Loucy (cell line): ENCODE measurements around the gene ZRANB2.

Source experiments
- H2AFZ ChIP-seq: fragments of 200-600 bp; sonication (generic); 2 replicates; pipeline ENCODE4 v1.6.0; 2016; ENCODE audit warnings: antibody characterized with exemption, mild to moderate bottlenecking, low read length, moderate library complexity
- H3F3A ChIP-seq: fragments of 200-600 bp; 2 replicates; pipeline ENCODE4 v1.6.0; 2016; ENCODE audit warnings: antibody characterized with exemption, low read depth, mild to moderate bottlenecking
- H3K27me3 ChIP-seq: fragments of 200-600 bp; sonication (generic); 2 replicates; pipeline ENCODE4 v1.6.1; 2014; ENCODE audit warnings: low read length, mild to moderate bottlenecking; ENCODE audit not compliant: insufficient read depth, poor library complexity, severe bottlenecking
- H3K36me3 ChIP-seq: fragments of 200-600 bp; sonication (generic); 2 replicates; pipeline ENCODE4 v1.6.1; 2016; ENCODE audit warnings: low read length; ENCODE audit not compliant: insufficient read depth
- H3K4me1 ChIP-seq: fragments of 200-600 bp; sonication (generic); 2 replicates; pipeline ENCODE4 v1.5.1; 2014; ENCODE audit warnings: low read length, mild to moderate bottlenecking; ENCODE audit not compliant: insufficient read depth, poor library complexity, severe bottlenecking
- H3K4me2 ChIP-seq: fragments of 200-600 bp; sonication (generic); 2 replicates; pipeline ENCODE4 v1.6.0; 2014; ENCODE audit warnings: antibody characterized with exemption, low read length, low read depth, mild to moderate bottlenecking; ENCODE audit not compliant: poor library complexity, severe bottlenecking
- H3K4me3 ChIP-seq: fragments of 200-600 bp; sonication (generic); 2 replicates; pipeline ENCODE4 v1.5.1; 2014; ENCODE audit warnings: low read length, mild to moderate bottlenecking, mixed read lengths; ENCODE audit not compliant: poor library complexity, severe bottlenecking
- H3K79me2 ChIP-seq: fragments of 200-600 bp; sonication (generic); 2 replicates; pipeline ENCODE4 v1.6.1; 2014; ENCODE audit warnings: low read length; ENCODE audit not compliant: insufficient read depth
- H3K9ac ChIP-seq: fragments of 200-600 bp; sonication (generic); 2 replicates; pipeline ENCODE4 v1.6.0; 2014; ENCODE audit warnings: mild to moderate bottlenecking, low read depth, low read length, moderate library complexity; ENCODE audit not compliant: poor library complexity, severe bottlenecking
- H3K9me2 ChIP-seq: fragments of 200-600 bp; sonication (generic); replicated peaks from 2 replicates; pipeline ENCODE4 v1.6.1; 2016; ENCODE audit warnings: low read depth, low read length, mixed read lengths
- H3K9me3 ChIP-seq: fragments of 200-600 bp; sonication (generic); 2 replicates; pipeline ENCODE4 v1.6.1; 2014; ENCODE audit warnings: mild to moderate bottlenecking, antibody characterized with exemption, low read length, low read depth; ENCODE audit not compliant: insufficient read depth
- H4K20me1 ChIP-seq: fragments of 200-600 bp; sonication (generic); 2 replicates; pipeline ENCODE4 v1.6.0; 2014; ENCODE audit warnings: antibody characterized with exemption, low read length, mild to moderate bottlenecking; ENCODE audit not compliant: insufficient read depth, poor library complexity, severe bottlenecking
- CTCF ChIP-seq: fragments of 200-600 bp; sonication (generic); conservative IDR thresholded peaks from 2 replicates; pipeline ENCODE4 v1.5.1; 2014; ENCODE audit warnings: mild to moderate bottlenecking, antibody characterized with exemption, low read length
- EZH2phosphoT487 ChIP-seq: fragments of 200-600 bp; IDR thresholded peaks from 2 replicates; pipeline ENCODE4 v1.6.1; 2018; ENCODE audit warnings: antibody characterized with exemption, mild to moderate bottlenecking, moderate library complexity, borderline replicate concordance

Gene ZRANB2

GRCh38 chr1:71074681-71075080 lies 6.2 kb downstream of the ZRANB2 start:
- Histone ChIP-seq H3K4me2 (peak overlapping the region; percentile 91), H3K36me3 (peaks cover 77% of the 10 kb centered on the region), H3K4me1 (peaks cover 49% of the 10 kb centered on the region), H3K9me2 (no peaks in the 10 kb centered on the region), H3F3A (0 out of 2 replicates have a peak, but pooled peaks cover under 1% of the 10 kb centered on the region), H3K9ac (no peak overlapping the region), H4K20me1 (peaks cover 88% of the 10 kb centered on the region), H3K79me2 (peaks cover 84% of the 10 kb centered on the region), H3K27me3 (no peaks in the 10 kb centered on the region), H3K9me3 (no peaks in the 10 kb centered on the region), H2AFZ (no peak overlapping the region), H3K4me3 (peak overlapping the region; percentile 17)
- TF ChIP-seq CTCF: no peak
- no peak for TF ChIP-seq EZH2phosphoT487

- H3K9me2 ChIP-seq: no peaks in the 10 kb centered on the region
- H2AFZ ChIP-seq: no peak overlapping the region
- H3K36me3 ChIP-seq: peaks cover 91% of the 10 kb centered on the region
- H3K79me2 ChIP-seq: peaks cover 65% of the 10 kb centered on the region
- no peaks in the 10 kb centered on the region for H3K27me3 ChIP-seq
- H3K9ac ChIP-seq: no peak overlapping the region
- H3F3A ChIP-seq: peaks cover 2% of the 10 kb centered on the region; the same call in 1 of the 2 replicates
- H3K9me3 ChIP-seq: no peaks in the 10 kb centered on the region
- peaks cover 64% of the 10 kb centered on the region for H4K20me1 ChIP-seq
- TF ChIP-seq CTCF (no peak), EZH2phosphoT487 (no peak)
- H3K4me1 ChIP-seq: peaks cover 45% of the 10 kb centered on the region
- no peak overlapping the region for H3K4me3 ChIP-seq
- H3K4me2 ChIP-seq: no peak overlapping the region
Observed at GRCh38 chr1:71072273-71072672, 8.6 kb downstream of the ZRANB2 start.

GRCh38 chr1:71071720-71072119 lies 9.1 kb downstream of the ZRANB2 start:
- Histone ChIP-seq H3K27me3 (no peaks in the 10 kb centered on the region), H3K79me2 (peaks cover 60% of the 10 kb centered on the region), H3K9ac (no peak overlapping the region), H3K4me1 (peaks cover 45% of the 10 kb centered on the region), H3K9me3 (no peaks in the 10 kb centered on the region), H3K4me3 (no peak overlapping the region), H2AFZ (no peak overlapping the region), H3K4me2 (peak overlapping the region; percentile 6), H4K20me1 (peaks cover 59% of the 10 kb centered on the region), H3K9me2 (no peaks in the 10 kb centered on the region), H3K36me3 (peaks cover 92% of the 10 kb centered on the region), H3F3A (peaks cover 2% of the 10 kb centered on the region; the same call in 1 of the 2 replicates)
- no peak for TF ChIP-seq EZH2phosphoT487
